Measurements from ENCODE around the gene ITGB5. TPM values are rescaled to one million over a fixed set of nuclear protein-coding genes. Genes with fewer than 3 reads are reported as not detected.

The ITGB5 gene
- polyA plus RNA-seq, 2 of the 4 experiments (the other 2 are of a cell fraction) = 201 to 260 TPM

DNA sequence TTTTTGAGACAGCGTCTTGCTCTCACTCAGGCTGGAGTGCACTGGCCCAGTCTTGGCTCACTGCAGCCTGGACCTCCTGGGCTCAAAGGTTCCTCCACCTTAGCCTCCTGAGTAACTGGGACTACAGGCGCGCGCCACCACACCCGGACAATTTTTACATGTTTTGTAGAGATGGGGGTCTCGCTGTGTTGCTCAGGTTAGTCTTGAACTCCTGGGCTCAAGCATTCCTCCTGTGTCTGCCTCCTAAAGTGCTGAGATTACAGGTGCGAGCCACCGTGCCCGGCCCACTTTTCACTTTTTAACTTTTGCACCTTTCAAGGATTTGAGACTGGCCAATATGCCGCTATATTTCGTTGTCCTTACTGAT is 750 bp upstream of the ITGB5 start (continued):
- TF ChIP-seq, protein P1, sequence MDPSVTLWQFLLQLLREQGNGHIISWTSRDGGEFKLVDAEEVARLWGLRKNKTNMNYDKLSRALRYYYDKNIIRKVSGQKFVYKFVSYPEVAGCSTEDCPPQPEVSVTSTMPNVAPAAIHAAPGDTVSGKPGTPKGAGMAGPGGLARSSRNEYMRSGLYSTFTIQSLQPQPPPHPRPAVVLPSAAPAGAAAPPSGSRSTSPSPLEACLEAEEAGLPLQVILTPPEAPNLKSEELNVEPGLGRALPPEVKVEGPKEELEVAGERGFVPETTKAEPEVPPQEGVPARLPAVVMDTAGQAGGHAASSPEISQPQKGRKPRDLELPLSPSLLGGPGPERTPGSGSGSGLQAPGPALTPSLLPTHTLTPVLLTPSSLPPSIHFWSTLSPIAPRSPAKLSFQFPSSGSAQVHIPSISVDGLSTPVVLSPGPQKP (IDR thresholded peaks at IDR 0.05; ENCODE audit: low read depth, low read length) = no peak

GRCh38 chr3:124886168-124887056 is 753 bp downstream of the ITGB5 start:
- H3K4me2 ChIP-seq = peak overlapping the region; percentile 90
- POLR2A ChIA-PET = interaction anchor here (1.0 to 2.8 kb wide), 17 partner anchors 8 to 128 kb away, joined by 3 to 22 read pairs (median 8); no protein-coding TSS in a partner anchor
- FAIRE-seq = no peak
- CTCF ChIA-PET = interaction anchor here (0.7 to 6.0 kb wide), 9 partner anchors 9 to 126 kb away, joined by 3 to 72 read pairs (median 9); no protein-coding TSS in a partner anchor
- TF ChIP-seq RCOR1 (IDR thresholded peaks at IDR 0.05; ENCODE audit: low read depth, low read length) (no peak), SMC3 (IDR thresholded peaks at IDR 0.05) (peak; percentile 26; the same call in 2 of the 3 replicates), CBX8 (IDR thresholded peaks at IDR 0.05) (no peak), RAD21 (conservative IDR thresholded peaks at IDR 0.05 in 1 of 2, IDR thresholded peaks at IDR 0.05 in 1 of 2) (peak in 1 of 2 experiments; percentile 50; a peak in 2 of 5 replicates), ESRRA (IDR thresholded peaks at IDR 0.05; ENCODE audit: borderline replicate concordance, low read length) (no peak), JUN (IDR thresholded peaks at IDR 0.05) (peak; percentile 42 to 69; a peak in 3 of 5 replicates), ZNF302 (CRISPR knock-in tag; IDR thresholded peaks at IDR 0.05) (no peak), TFCP2L1 (CRISPR knock-in tag; IDR thresholded peaks at IDR 0.05) (0 out of 2 replicates have a peak, but pooled peaks have one; percentile 65), EHMT2 (IDR thresholded peaks at IDR 0.05; ENCODE audit: low read depth) (no peak), PHF8 (IDR thresholded peaks at IDR 0.05; ENCODE audit: borderline replicate concordance, low read depth) (peak; percentile 40; the same call in 1 of the 2 replicates), POLR2A (IDR thresholded peaks at IDR 0.05; ENCODE audit: low read length) (peak; percentile 41), RFX5 (IDR thresholded peaks at IDR 0.05) (no peak)
- TF ChIP-seq, protein P2, sequence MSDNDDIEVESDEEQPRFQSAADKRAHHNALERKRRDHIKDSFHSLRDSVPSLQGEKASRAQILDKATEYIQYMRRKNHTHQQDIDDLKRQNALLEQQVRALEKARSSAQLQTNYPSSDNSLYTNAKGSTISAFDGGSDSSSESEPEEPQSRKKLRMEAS (IDR thresholded peaks at IDR 0.05) = peak; percentile 18; the same call in 1 of the 2 replicates
- TF ChIP-seq, protein P1 (IDR thresholded peaks at IDR 0.05; ENCODE audit: low read depth, low read length) = no peak
- TF ChIP-seq, protein P3, sequence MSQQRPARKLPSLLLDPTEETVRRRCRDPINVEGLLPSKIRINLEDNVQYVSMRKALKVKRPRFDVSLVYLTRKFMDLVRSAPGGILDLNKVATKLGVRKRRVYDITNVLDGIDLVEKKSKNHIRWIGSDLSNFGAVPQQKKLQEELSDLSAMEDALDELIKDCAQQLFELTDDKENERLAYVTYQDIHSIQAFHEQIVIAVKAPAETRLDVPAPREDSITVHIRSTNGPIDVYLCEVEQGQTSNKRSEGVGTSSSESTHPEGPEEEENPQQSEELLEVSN (IDR thresholded peaks at IDR 0.05; ENCODE audit: borderline replicate concordance, low read depth) = no peak
- TF ChIP-seq, protein P4, sequence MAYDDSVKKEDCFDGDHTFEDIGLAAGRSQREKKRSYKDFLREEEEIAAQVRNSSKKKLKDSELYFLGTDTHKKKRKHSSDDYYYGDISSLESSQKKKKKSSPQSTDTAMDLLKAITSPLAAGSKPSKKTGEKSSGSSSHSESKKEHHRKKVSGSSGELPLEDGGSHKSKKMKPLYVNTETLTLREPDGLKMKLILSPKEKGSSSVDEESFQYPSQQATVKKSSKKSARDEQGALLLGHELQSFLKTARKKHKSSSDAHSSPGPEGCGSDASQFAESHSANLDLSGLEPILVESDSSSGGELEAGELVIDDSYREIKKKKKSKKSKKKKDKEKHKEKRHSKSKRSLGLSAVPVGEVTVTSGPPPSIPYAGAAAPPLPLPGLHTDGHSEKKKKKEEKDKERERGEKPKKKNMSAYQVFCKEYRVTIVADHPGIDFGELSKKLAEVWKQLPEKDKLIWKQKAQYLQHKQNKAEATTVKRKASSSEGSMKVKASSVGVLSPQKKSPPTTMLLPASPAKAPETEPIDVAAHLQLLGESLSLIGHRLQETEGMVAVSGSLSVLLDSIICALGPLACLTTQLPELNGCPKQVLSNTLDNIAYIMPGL (CRISPR knock-in tag; IDR thresholded peaks at IDR 0.05; ENCODE audit: borderline replicate concordance) = no peak
- TF ChIP-seq, protein P5, sequence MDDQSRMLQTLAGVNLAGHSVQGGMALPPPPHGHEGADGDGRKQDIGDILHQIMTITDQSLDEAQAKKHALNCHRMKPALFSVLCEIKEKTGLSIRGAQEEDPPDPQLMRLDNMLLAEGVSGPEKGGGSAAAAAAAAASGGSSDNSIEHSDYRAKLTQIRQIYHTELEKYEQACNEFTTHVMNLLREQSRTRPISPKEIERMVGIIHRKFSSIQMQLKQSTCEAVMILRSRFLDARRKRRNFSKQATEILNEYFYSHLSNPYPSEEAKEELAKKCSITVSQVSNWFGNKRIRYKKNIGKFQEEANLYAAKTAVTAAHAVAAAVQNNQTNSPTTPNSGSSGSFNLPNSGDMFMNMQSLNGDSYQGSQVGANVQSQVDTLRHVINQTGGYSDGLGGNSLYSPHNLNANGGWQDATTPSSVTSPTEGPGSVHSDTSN (IDR thresholded peaks at IDR 0.05) = peak; percentile 53; the same call in 1 of the 2 replicates
- peak overlapping the region; percentile 90 to 99 for H3K27ac ChIP-seq
- 0% methylated on average over 5 of the region's 87 CpGs for WGBS (ENCODE audit: missing lambda C conversion rate)
- ATAC-seq = peak; percentile 70 to 76
- H3K4me3 ChIP-seq = peak overlapping the region; percentile 60
- DNase-seq (ENCODE audit: low read depth in 1 of 2, low spot score in 1 of 2) = peak; percentile 52 to 82
- H3K9me3 ChIP-seq = no peaks in the 10 kb centered on the region
- peaks cover 47% of the 10 kb centered on the region for H3K4me1 ChIP-seq
